ENCODE results near the gene NECTIN4. TPM values are rescaled to one million over a fixed set of nuclear protein-coding genes. Genes with fewer than 3 reads are reported as not detected.
A peak's percentile ranks its signal among the peaks of the same experiment; 100 is the strongest.

Gene NECTIN4
- total and polyA plus RNA-seq, 2 of the 13 experiments (the other 11 are each of a cell fraction or from before 2014, with no cell fraction given) = 5.9 to 12.4 TPM

- TF ChIP-seq SRF (IDR thresholded peaks at IDR 0.05; ENCODE audit: low read depth, low read length) (no peak), ZNF121 (CRISPR knock-in tag; IDR thresholded peaks at IDR 0.05) (peak; percentile 19; the same call in 1 of the 2 replicates), PHF20 (CRISPR knock-in tag; IDR thresholded peaks at IDR 0.05) (peak; percentile 22; the same call in 1 of the 2 replicates), ZNF446 (CRISPR knock-in tag; IDR thresholded peaks at IDR 0.05) (no peak), ETV5 (CRISPR knock-in tag; IDR thresholded peaks at IDR 0.05; ENCODE audit: borderline replicate concordance) (peak; percentile 51; the same call in 1 of the 2 replicates), AHR (CRISPR knock-in tag; IDR thresholded peaks at IDR 0.05) (no peak; the same call in 1 of the 2 replicates), SKI (IDR thresholded peaks at IDR 0.05; ENCODE audit: partially characterized antibody) (no peak), U2AF1 (optimal IDR thresholded peaks at IDR 0.05; ENCODE audit: low read depth, low read length) (peak; percentile 49), U2AF2 (IDR thresholded peaks at IDR 0.05; ENCODE audit: low read depth, low read length) (no peak), ZNF543 (CRISPR knock-in tag; IDR thresholded peaks at IDR 0.05) (peak; percentile 2; the same call in 1 of the 2 replicates), ELF3 (CRISPR knock-in tag; IDR thresholded peaks at IDR 0.05) (0 out of 2 replicates have a peak, but pooled peaks have one; percentile 45), ZNF768 (CRISPR knock-in tag; IDR thresholded peaks at IDR 0.05) (peak; percentile 10; the same call in 1 of the 2 replicates), POLR2A (IDR thresholded peaks at IDR 0.05; ENCODE audit: insufficient read depth in 1 of 2, low read depth in 2 of 2, low read length in 2 of 2) (peak; percentile 62 to 65), ZNF17 (CRISPR knock-in tag; IDR thresholded peaks at IDR 0.05) (no peak), SATB2 (CRISPR knock-in tag; IDR thresholded peaks at IDR 0.05) (0 out of 2 replicates have a peak, but pooled peaks have one; percentile 20), MED13 (CRISPR knock-in tag; IDR thresholded peaks at IDR 0.05) (0 out of 2 replicates have a peak, but pooled peaks have one; percentile 34), ZNF614 (CRISPR knock-in tag; IDR thresholded peaks at IDR 0.05; ENCODE audit: borderline replicate concordance) (0 out of 2 replicates have a peak, but pooled peaks have one; percentile 42), NR2C2 (CRISPR knock-in tag; IDR thresholded peaks at IDR 0.05; ENCODE audit: borderline replicate concordance) (peak; percentile 94), SALL2 (CRISPR knock-in tag; IDR thresholded peaks at IDR 0.05) (peak; percentile 16; the same call in 1 of the 2 replicates), ZBTB20 (CRISPR knock-in tag; IDR thresholded peaks at IDR 0.05; ENCODE audit: borderline replicate concordance, low read depth) (0 out of 2 replicates have a peak, but pooled peaks have one; percentile 5), NAIF1 (CRISPR knock-in tag; IDR thresholded peaks at IDR 0.05; ENCODE audit: borderline replicate concordance) (peak; percentile 46; the same call in 1 of the 2 replicates), FLYWCH1 (CRISPR knock-in tag; IDR thresholded peaks at IDR 0.05) (no peak), NFE2 (CRISPR knock-in tag; IDR thresholded peaks at IDR 0.05) (no peak), ELF1 (CRISPR knock-in tag; IDR thresholded peaks at IDR 0.05) (peak; percentile 36; the same call in 1 of the 2 replicates), ZBTB14 (CRISPR knock-in tag; IDR thresholded peaks at IDR 0.05) (0 out of 2 replicates have a peak, but pooled peaks have one; percentile 27)
- TF ChIP-seq, protein P1, sequence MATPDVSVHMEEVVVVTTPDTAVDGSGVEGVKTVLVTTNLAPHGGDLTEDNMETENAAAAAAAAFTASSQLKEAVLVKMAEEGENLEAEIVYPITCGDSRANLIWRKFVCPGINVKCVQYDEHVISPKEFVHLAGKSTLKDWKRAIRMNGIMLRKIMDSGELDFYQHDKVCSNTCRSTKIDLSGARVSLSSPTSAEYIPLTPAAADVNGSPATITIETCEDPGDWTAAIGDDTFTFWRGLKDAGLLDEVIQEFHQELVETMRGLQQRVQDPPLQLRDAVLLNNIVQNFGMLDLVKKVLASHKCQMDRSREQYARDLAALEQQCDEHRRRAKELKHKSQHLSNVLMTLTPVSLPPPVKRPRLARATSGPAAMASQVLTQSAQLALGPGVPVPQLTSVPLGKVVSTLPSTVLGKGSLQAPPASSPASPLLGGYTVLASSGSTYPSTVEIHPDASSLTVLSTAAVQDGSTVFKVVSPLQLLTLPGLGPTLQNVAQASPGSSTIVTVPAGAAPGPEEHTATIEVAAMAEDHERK (CRISPR knock-in tag; IDR thresholded peaks at IDR 0.05; ENCODE audit: low read depth) = no peak
- TF ChIP-seq, protein P2, sequence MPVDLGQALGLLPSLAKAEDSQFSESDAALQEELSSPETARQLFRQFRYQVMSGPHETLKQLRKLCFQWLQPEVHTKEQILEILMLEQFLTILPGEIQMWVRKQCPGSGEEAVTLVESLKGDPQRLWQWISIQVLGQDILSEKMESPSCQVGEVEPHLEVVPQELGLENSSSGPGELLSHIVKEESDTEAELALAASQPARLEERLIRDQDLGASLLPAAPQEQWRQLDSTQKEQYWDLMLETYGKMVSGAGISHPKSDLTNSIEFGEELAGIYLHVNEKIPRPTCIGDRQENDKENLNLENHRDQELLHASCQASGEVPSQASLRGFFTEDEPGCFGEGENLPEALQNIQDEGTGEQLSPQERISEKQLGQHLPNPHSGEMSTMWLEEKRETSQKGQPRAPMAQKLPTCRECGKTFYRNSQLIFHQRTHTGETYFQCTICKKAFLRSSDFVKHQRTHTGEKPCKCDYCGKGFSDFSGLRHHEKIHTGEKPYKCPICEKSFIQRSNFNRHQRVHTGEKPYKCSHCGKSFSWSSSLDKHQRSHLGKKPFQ (CRISPR knock-in tag; IDR thresholded peaks at IDR 0.05; ENCODE audit: insufficient replicate concordance) = no peak
These were observed 44.2 kb downstream of the NECTIN4 start (continued) for GRCh38 chr1:161044908-161045735.

Measured in HepG2 (cell line).